Fibroblast of villous mesenchyme (primary cell): Measurements from ENCODE around the gene RREB1. TPM values are rescaled to one million over a fixed set of nuclear protein-coding genes. Genes with fewer than 3 reads are reported as not detected.
"Not testable (repeated sequence)": the region's sequence is repeated elsewhere in the genome, so short reads cannot be mapped to it uniquely, and the experiment has no call there.

Experiments used
- DNase-seq: peaks from one replicate; pipeline ENCODE4 v3.0.0-alpha.2; 2010; ENCODE audit warnings: low read depth
- H3K4me3 ChIP-seq: 2 replicates; pipeline ENCODE4 v1.5.1; 2011; ENCODE audit warnings: low read depth, mild to moderate bottlenecking, low read length
- CTCF ChIP-seq: IDR thresholded peaks from 2 replicates; pipeline ENCODE4 v1.5.1; 2012; ENCODE audit warnings: low read depth, mild to moderate bottlenecking, low read length; ENCODE audit not compliant: insufficient read depth
- total RNA-seq: library from RNA; depleted of rRNA; stranded (reverse); fragments of >200 nt; gene quantifications from 2 replicates; pipeline ENCODE4 v1.2.3, GENCODE V29; 2012

The RREB1 gene
- total RNA-seq, 1 donor = 26.3 TPM

- no peak for TF ChIP-seq CTCF
- no peak for DNase-seq
- no peak overlapping the region for H3K4me3 ChIP-seq
These were observed 48.3 kb downstream of the RREB1 start for GRCh38 chr6:7155871-7156579.

GRCh38 chr6:7156643-7157278 lies 49.0 kb downstream of the RREB1 start:
- no peak overlapping the region for H3K4me3 ChIP-seq
- DNase-seq = peak; percentile 61
- TF ChIP-seq CTCF = no peak

- H3K4me3 ChIP-seq, DNase-seq: not testable (repeated sequence)
These were observed 49.5 kb downstream of the RREB1 start for GRCh38 chr6:7157307-7157706.

GRCh38 chr6:7157752-7158616 lies 50.2 kb downstream of the RREB1 start:
- no peak for TF ChIP-seq CTCF
- no peak for DNase-seq
- H3K4me3 ChIP-seq = no peak overlapping the region

- TF ChIP-seq CTCF = no peak
- DNase-seq = no peak
- H3K4me3 ChIP-seq = no peak overlapping the region
These were observed 52.2 kb downstream of the RREB1 start for GRCh38 chr6:7159790-7160525.

- no peak for DNase-seq
These were observed 53.5 kb downstream of the RREB1 start for GRCh38 chr6:7161253-7161623.

More at GRCh38 chr6:7161253-7161623, 53.5 kb downstream of the RREB1 start:
- TF ChIP-seq CTCF = no peak
- H3K4me3 ChIP-seq = no peak overlapping the region
